Measurements from ENCODE around the gene ELAVL2. TPM values are rescaled to one million over a fixed set of nuclear protein-coding genes. Genes with fewer than 3 reads are reported as not detected.

ELAVL2 gene
- polyA plus RNA-seq, 1 donor from 2014 or later: 106 TPM

DNA sequence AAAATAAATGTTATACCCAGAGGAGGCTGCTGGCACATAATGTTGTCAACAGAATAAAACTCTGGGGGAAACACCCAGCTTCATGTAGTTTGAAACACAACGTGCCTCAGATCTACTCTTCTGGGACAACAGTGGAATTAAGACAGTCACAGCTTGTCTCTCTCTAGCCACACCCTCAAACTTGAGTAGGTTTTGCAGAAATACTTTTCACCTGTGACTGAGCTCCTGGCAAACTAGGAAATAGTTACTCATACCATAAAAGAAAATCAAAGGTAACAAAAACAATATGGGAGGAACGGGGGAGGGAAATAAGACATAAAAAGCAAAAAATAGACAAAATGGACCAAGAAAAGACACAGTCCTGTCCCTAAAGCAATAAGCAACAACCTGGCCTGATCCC, 14.4 kb downstream of the ELAVL2 start:
- no peaks in the 10 kb centered on the region for H3K9me3 ChIP-seq (ENCODE audit: low read length)
- H3K36me3 ChIP-seq (ENCODE audit: insufficient read depth, low read length): no peaks in the 10 kb centered on the region
- H2AFZ ChIP-seq (ENCODE audit: low read depth, low read length): no peak overlapping the region
- H3K27ac ChIP-seq (ENCODE audit: low read length): no peak overlapping the region
- no peak overlapping the region for H3K9ac ChIP-seq (ENCODE audit: low read length)
- no peak overlapping the region for H3K4me2 ChIP-seq (ENCODE audit: low read length)
- TF ChIP-seq SMC3 (conservative IDR thresholded peaks at IDR 0.05; ENCODE audit: poor library complexity) (no peak), RAD21 (conservative IDR thresholded peaks at IDR 0.05) (no peak), EP300 (conservative IDR thresholded peaks at IDR 0.05; ENCODE audit: poor library complexity, severe bottlenecking) (no peak), TAF1 (IDR thresholded peaks at IDR 0.05; ENCODE audit: low read depth) (no peak)
- H3K27me3 ChIP-seq (ENCODE audit: insufficient read depth, low read depth, low read length): no peaks in the 10 kb centered on the region
- no peaks in the 10 kb centered on the region for H3K9me2 ChIP-seq (ENCODE audit: insufficient read depth, low read length)
- H3K79me2 ChIP-seq (replicated peaks; ENCODE audit: insufficient read depth, low read length): peaks cover 93% of the 10 kb centered on the region
- H3K4me3 ChIP-seq (ENCODE audit: low read length): no peak overlapping the region
- H3F3A ChIP-seq (ENCODE audit: insufficient read depth, low read length, poor library complexity, severe bottlenecking): no peaks in the 10 kb centered on the region
- H4K20me1 ChIP-seq (ENCODE audit: insufficient read depth): no peaks in the 10 kb centered on the region

DNA sequence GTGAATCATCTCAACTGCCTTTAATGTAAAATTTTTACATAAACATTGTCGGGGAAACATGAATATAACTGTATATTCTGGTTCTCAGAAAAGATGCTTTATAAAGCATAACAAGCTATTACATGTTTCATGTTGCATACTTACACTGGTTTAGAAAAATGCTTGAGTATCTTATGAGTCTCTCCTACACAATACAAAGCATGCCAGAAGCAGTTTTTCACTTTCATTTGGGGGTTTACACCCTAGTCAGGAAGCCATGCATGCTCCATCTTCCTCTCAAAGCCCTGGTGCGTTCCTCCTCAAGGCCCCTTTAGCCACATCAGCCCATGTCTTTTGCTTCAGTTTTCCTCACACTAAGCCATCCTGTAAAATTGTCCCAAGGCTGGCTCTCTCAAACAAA, 22.8 kb downstream of the ELAVL2 start:
- Histone ChIP-seq H2AFZ (ENCODE audit: low read depth, low read length) (no peak overlapping the region), H3K27ac (ENCODE audit: low read length) (no peak overlapping the region), H3K9me2 (ENCODE audit: insufficient read depth, low read length) (no peaks in the 10 kb centered on the region), H4K20me1 (ENCODE audit: insufficient read depth) (no peaks in the 10 kb centered on the region), H3K4me3 (ENCODE audit: low read length) (no peak overlapping the region), H3K9ac (ENCODE audit: low read length) (no peak overlapping the region), H3K36me3 (ENCODE audit: insufficient read depth, low read length) (no peaks in the 10 kb centered on the region), H3F3A (ENCODE audit: insufficient read depth, low read length, poor library complexity, severe bottlenecking) (no peaks in the 10 kb centered on the region), H3K79me2 (replicated peaks; ENCODE audit: insufficient read depth, low read length) (peaks cover 44% of the 10 kb centered on the region), H3K4me2 (ENCODE audit: low read length) (no peak overlapping the region), H3K27me3 (ENCODE audit: insufficient read depth, low read depth, low read length) (no peaks in the 10 kb centered on the region), H3K9me3 (ENCODE audit: low read length) (no peaks in the 10 kb centered on the region)
- TF ChIP-seq RAD21 (conservative IDR thresholded peaks at IDR 0.05): no peak
- no peak for TF ChIP-seq SMC3 (conservative IDR thresholded peaks at IDR 0.05; ENCODE audit: poor library complexity)
- TF ChIP-seq, protein P1, sequence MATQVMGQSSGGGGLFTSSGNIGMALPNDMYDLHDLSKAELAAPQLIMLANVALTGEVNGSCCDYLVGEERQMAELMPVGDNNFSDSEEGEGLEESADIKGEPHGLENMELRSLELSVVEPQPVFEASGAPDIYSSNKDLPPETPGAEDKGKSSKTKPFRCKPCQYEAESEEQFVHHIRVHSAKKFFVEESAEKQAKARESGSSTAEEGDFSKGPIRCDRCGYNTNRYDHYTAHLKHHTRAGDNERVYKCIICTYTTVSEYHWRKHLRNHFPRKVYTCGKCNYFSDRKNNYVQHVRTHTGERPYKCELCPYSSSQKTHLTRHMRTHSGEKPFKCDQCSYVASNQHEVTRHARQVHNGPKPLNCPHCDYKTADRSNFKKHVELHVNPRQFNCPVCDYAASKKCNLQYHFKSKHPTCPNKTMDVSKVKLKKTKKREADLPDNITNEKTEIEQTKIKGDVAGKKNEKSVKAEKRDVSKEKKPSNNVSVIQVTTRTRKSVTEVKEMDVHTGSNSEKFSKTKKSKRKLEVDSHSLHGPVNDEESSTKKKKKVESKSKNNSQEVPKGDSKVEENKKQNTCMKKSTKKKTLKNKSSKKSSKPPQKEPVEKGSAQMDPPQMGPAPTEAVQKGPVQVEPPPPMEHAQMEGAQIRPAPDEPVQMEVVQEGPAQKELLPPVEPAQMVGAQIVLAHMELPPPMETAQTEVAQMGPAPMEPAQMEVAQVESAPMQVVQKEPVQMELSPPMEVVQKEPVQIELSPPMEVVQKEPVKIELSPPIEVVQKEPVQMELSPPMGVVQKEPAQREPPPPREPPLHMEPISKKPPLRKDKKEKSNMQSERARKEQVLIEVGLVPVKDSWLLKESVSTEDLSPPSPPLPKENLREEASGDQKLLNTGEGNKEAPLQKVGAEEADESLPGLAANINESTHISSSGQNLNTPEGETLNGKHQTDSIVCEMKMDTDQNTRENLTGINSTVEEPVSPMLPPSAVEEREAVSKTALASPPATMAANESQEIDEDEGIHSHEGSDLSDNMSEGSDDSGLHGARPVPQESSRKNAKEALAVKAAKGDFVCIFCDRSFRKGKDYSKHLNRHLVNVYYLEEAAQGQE (IDR thresholded peaks at IDR 0.05; ENCODE audit: borderline replicate concordance): no peak
- TF ChIP-seq EZH2 (IDR thresholded peaks at IDR 0.05; ENCODE audit: borderline replicate concordance, insufficient read depth, low read length, poor library complexity, severe bottlenecking): no peak
- no peak for TF ChIP-seq MXI1 (conservative IDR thresholded peaks at IDR 0.05; ENCODE audit: poor library complexity, severe bottlenecking)
- no peak for TF ChIP-seq TAF1 (IDR thresholded peaks at IDR 0.05; ENCODE audit: low read depth)
- TF ChIP-seq POLR2AphosphoS5 (IDR thresholded peaks at IDR 0.05): no peak
- TF ChIP-seq, protein P2, sequence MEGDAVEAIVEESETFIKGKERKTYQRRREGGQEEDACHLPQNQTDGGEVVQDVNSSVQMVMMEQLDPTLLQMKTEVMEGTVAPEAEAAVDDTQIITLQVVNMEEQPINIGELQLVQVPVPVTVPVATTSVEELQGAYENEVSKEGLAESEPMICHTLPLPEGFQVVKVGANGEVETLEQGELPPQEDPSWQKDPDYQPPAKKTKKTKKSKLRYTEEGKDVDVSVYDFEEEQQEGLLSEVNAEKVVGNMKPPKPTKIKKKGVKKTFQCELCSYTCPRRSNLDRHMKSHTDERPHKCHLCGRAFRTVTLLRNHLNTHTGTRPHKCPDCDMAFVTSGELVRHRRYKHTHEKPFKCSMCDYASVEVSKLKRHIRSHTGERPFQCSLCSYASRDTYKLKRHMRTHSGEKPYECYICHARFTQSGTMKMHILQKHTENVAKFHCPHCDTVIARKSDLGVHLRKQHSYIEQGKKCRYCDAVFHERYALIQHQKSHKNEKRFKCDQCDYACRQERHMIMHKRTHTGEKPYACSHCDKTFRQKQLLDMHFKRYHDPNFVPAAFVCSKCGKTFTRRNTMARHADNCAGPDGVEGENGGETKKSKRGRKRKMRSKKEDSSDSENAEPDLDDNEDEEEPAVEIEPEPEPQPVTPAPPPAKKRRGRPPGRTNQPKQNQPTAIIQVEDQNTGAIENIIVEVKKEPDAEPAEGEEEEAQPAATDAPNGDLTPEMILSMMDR (IDR thresholded peaks at IDR 0.05; ENCODE audit: poor library complexity, severe bottlenecking): no peak
- TF ChIP-seq EP300 (conservative IDR thresholded peaks at IDR 0.05; ENCODE audit: poor library complexity, severe bottlenecking): no peak
